ENCODE data around the gene EXOC4. TPM values are rescaled to one million over a fixed set of nuclear protein-coding genes. Genes with fewer than 3 reads are reported as not detected.
A peak's percentile ranks its signal among the peaks of the same experiment; 100 is the strongest.

EXOC4 gene
- total RNA-seq, 1 experiment from 2014 or later, result 71.0 TPM

DNA sequence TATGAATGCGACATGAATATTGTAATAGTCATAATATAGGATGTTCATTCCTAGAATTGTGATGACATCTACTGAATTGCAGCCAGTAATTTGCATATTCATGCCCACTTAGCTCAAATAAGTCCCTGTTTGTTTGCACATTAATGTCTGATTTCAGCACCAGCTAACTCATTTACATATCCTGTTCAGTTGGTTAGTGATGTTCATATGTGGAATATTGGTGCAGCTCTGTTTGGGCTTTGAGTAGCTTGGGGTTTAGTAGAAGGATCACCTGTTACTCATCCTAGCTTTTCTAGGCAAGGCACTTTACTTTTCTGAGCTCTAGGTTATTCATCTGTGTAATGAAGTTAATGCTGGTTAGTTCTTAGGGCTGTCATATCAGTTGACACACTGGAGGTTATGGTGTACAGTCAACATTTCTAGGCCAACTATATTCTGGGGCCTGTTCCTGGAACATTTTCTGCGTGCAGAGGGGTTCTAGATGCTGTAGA lies 238.4 kb downstream of the EXOC4 start:
- Histone ChIP-seq H3K9me3 (ENCODE audit: control insufficient read depth, insufficient read depth, low read depth, low read length) (no peaks in the 10 kb centered on the region), H3K36me3 (ENCODE audit: control insufficient read depth, insufficient read depth, low read length) (no peaks in the 10 kb centered on the region; the same call in 1 of the 2 replicates), H3K4me3 (ENCODE audit: low read depth in 2 of 2, low read length in 2 of 2) (no peak overlapping the region), H3K27me3 (ENCODE audit: control insufficient read depth, insufficient read depth, low read length) (no peaks in the 10 kb centered on the region), H3K27ac (ENCODE audit: low read length) (no peak overlapping the region), H3K4me1 (ENCODE audit: control insufficient read depth, insufficient read depth, low read length) (peaks cover 4% of the 10 kb centered on the region; the same call in 1 of the 2 replicates)
- TF ChIP-seq SIN3A (IDR thresholded peaks at IDR 0.05; ENCODE audit: borderline replicate concordance, insufficient read depth, low read depth, low read length), result no peak
- TF ChIP-seq REST (IDR thresholded peaks at IDR 0.05; ENCODE audit: insufficient read depth in 1 of 2, low read depth in 2 of 2, low read length in 1 of 2), result no peak
- TF ChIP-seq, protein P1, sequence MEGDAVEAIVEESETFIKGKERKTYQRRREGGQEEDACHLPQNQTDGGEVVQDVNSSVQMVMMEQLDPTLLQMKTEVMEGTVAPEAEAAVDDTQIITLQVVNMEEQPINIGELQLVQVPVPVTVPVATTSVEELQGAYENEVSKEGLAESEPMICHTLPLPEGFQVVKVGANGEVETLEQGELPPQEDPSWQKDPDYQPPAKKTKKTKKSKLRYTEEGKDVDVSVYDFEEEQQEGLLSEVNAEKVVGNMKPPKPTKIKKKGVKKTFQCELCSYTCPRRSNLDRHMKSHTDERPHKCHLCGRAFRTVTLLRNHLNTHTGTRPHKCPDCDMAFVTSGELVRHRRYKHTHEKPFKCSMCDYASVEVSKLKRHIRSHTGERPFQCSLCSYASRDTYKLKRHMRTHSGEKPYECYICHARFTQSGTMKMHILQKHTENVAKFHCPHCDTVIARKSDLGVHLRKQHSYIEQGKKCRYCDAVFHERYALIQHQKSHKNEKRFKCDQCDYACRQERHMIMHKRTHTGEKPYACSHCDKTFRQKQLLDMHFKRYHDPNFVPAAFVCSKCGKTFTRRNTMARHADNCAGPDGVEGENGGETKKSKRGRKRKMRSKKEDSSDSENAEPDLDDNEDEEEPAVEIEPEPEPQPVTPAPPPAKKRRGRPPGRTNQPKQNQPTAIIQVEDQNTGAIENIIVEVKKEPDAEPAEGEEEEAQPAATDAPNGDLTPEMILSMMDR (IDR thresholded peaks at IDR 0.05), result no peak
- TF ChIP-seq TCF7L2 (IDR thresholded peaks at IDR 0.05; ENCODE audit: low read depth, low read length), result no peak
- TF ChIP-seq POLR2AphosphoS5 (IDR thresholded peaks at IDR 0.05; ENCODE audit: low read depth, low read length), result no peak
- no TSS peak for BruUV-seq (replicated peaks)
- ChIA-PET CTCF (no interaction called here), POLR2A (no interaction called here)
- in situ Hi-C loops (cut with HindIII; ENCODE audit: low pct_unique_long_range_greater_than_20kb, low sequenced_read_pairs) (no loop called here), intact Hi-C loops (cut with micrococcal nuclease; ENCODE audit: unreplicated experiment) (no loop called here)
- no peak for ATAC-seq
- no peak for DNase-seq (ENCODE audit: low read depth, low spot score)

DNA sequence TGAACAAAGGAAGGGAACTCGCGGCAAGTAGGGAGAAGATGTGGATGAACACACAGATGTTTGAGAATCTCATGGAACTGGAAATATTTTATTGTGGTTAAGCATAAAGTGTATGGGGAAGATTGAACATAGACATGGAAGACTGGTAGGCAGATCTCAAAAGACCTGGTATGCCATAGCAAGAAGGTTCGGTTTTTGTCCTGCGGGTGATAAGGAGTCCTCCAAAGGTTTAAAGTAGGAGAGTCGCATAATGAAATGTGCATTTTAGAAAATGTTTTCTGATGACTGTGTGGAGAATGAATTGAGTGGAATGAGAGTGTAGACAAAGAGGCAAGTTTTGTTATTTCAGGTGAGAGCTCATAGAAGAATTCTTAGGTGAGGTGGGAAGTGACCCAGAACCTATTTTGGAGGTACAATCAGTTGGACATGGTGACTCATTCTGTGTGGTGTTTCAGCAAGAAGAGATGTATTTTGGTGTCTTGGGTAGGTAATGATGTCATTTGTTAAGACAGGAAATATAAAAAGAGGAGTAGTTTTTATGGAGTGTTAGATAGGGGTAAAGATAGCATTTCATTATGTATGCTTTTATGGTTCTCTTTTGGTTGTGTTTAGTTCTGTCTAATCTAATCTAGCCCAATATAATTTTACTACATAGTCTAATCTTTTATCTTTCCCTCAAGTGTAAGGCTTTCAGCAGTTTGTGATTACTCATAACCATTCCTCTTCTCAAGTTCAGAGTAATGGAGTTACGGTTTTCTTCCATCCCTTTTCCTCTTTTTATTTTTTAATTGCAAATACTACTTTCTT lies 239.2 kb downstream of the EXOC4 start:
- Histone ChIP-seq H3K36me3 (ENCODE audit: control insufficient read depth, insufficient read depth, low read length) (no peaks in the 10 kb centered on the region; the same call in 1 of the 2 replicates), H3K9me3 (ENCODE audit: control insufficient read depth, insufficient read depth, low read depth, low read length) (no peaks in the 10 kb centered on the region), H3K4me1 (ENCODE audit: control insufficient read depth, insufficient read depth, low read length) (peaks cover 4% of the 10 kb centered on the region; the same call in 1 of the 2 replicates), H3K4me3 (ENCODE audit: low read depth in 2 of 2, low read length in 2 of 2) (no peak overlapping the region), H3K27ac (ENCODE audit: low read length) (no peak overlapping the region), H3K27me3 (ENCODE audit: control insufficient read depth, insufficient read depth, low read length) (no peaks in the 10 kb centered on the region)
- DNase-seq (ENCODE audit: low read depth, low spot score), result no peak
- TF ChIP-seq TCF7L2 (IDR thresholded peaks at IDR 0.05; ENCODE audit: low read depth, low read length) (peak; percentile 68; the same call in 1 of the 2 replicates), REST (IDR thresholded peaks at IDR 0.05; ENCODE audit: insufficient read depth in 1 of 2, low read depth in 2 of 2, low read length in 1 of 2) (no peak)
- CTCF ChIA-PET, result no interaction called here
- ATAC-seq, result no peak
- no TSS peak for BruUV-seq (replicated peaks)
- intact Hi-C loops (cut with micrococcal nuclease; ENCODE audit: unreplicated experiment) (no loop called here), in situ Hi-C loops (cut with HindIII; ENCODE audit: low pct_unique_long_range_greater_than_20kb, low sequenced_read_pairs) (no loop called here)
- POLR2A ChIA-PET, result no interaction called here

Measured in Panc1 (cell line).